ENCODE results near the gene TAC4.

Gene TAC4

DNA sequence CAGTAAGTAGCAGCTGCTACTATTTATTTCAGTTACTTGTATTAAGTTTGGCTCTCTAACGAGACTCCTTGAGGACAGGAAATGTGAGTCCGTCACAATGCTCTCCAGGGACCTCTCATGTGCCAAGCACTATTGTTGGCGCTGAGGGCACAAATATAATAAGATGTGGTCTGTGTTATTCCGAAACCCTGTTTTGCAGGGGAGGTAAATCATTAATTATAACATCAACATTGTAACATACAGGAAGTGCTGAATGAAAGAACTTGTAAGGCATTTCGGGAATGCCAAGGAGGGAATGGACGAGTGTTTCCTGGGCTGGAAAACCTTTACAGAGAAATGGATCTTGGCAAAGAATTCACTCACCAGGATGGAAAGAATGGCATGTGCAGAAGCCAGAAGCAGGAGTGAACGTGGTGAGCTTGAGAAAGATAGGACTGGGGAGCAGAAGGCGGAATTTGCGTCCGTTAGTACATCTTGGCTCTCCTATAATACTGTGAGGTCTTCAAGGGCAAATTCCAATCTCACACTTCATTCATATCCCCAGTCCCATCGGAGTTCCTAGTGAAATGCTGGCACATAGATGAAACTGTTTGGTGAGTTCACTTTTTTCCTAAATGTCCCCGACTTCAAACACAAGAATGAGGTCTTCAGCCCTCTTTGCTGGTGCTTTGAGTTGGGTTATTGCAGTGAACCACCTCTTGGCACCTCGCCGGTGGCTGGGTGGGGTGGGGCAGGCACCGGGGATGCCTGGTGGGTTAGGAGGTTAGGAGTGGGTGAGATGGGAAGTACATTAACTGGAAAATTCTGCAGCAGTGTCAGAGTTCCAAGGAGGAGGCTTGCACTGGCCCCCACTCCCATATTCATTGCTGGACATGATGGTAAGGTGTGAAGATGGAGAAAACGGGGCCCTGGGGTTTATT, 11.5 kb downstream of the TAC4 start:
- Histone ChIP-seq H3K4me1 (ENCODE audit: control extremely low read depth in 1 of 4, control insufficient read depth in 4 of 4, insufficient read depth in 4 of 4, low read length in 3 of 4) (peaks cover 8 to 47% (median 34%) of the 10 kb centered on the region in 4 experiments), H3K4me3 (ENCODE audit: control insufficient read depth in 1 of 7, extremely low read depth in 1 of 7, insufficient read depth in 4 of 7, low read depth in 2 of 7, low read length in 6 of 7) (no peak overlapping the region), H3K36me3 (ENCODE audit: control insufficient read depth in 4 of 4, insufficient read depth in 4 of 4, low read length in 3 of 4) (peaks cover 2 to 27% (median 8%) of the 10 kb centered on the region in 4 experiments), H3K27ac (ENCODE audit: insufficient read depth in 1 of 2, low read depth in 1 of 2, low read length in 2 of 2, poor library complexity in 1 of 2, severe bottlenecking in 2 of 2) (no peak overlapping the region), H3K27me3 (replicated peaks in 2 of 5; ENCODE audit: control insufficient read depth in 4 of 5, insufficient read depth in 5 of 5, low read length in 4 of 5) (no peaks in the 10 kb centered on the region), H3K9me3 (ENCODE audit: control extremely low read depth in 1 of 5, control insufficient read depth in 4 of 5, insufficient read depth in 2 of 5, low read depth in 1 of 5, low read length in 4 of 5) (no peaks in the 10 kb centered on the region)
- no peak for DNase-seq
- ChIA-PET POLR2A (no interaction called here), CTCF (interaction anchor here (0.7 kb wide), 1 partner anchor 60 kb away, joined by 3 read pairs; no protein-coding TSS in a partner anchor)
- WGBS (ENCODE audit: insufficient coverage) = 61% methylated on average over 7 of the region's 16 CpGs

DNA sequence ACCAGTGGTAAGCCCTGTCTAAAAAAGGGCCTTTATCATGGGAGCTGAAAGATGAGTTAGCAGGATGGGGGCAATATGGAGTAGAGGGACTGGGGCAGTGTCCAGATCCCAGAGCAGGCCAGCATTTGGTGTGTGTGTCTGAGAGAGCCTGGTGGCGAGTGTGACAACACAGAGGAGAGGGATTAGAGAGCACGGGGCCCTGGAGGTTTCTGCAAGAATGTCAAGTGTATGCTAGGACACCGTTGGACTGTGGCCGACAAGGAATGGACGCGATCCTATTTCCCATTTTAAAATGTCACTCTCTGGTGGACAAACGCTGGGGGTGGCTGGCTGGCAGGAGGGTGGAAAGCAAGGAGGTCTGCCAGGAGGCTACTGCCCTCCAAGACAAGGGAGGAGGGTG, 12.4 kb downstream of the TAC4 start:
- POLR2A ChIA-PET = no interaction called here
- peaks cover 3 to 31% (median 10%) of the 10 kb centered on the region in 4 experiments for H3K36me3 ChIP-seq (ENCODE audit: control insufficient read depth in 4 of 4, insufficient read depth in 4 of 4, low read length in 3 of 4)
- 97% methylated on average over 5 of the region's 7 CpGs for WGBS (ENCODE audit: insufficient coverage)
- H3K4me3 ChIP-seq (ENCODE audit: control insufficient read depth in 1 of 7, extremely low read depth in 1 of 7, insufficient read depth in 4 of 7, low read depth in 2 of 7, low read length in 6 of 7) = no peak overlapping the region
- H3K9me3 ChIP-seq (ENCODE audit: control extremely low read depth in 1 of 5, control insufficient read depth in 4 of 5, insufficient read depth in 2 of 5, low read depth in 1 of 5, low read length in 4 of 5) = no peaks in the 10 kb centered on the region
- no peak for DNase-seq
- CTCF ChIA-PET = interaction anchor here (0.6 kb wide), 1 partner anchor 25 kb away, joined by 3 read pairs; no protein-coding TSS in a partner anchor
- H3K27ac ChIP-seq (ENCODE audit: insufficient read depth in 1 of 2, low read depth in 1 of 2, low read length in 2 of 2, poor library complexity in 1 of 2, severe bottlenecking in 2 of 2) = no peak overlapping the region
- peaks cover 8 to 50% (median 36%) of the 10 kb centered on the region in 4 experiments for H3K4me1 ChIP-seq (ENCODE audit: control extremely low read depth in 1 of 4, control insufficient read depth in 4 of 4, insufficient read depth in 4 of 4, low read length in 3 of 4)
- no peaks in the 10 kb centered on the region for H3K27me3 ChIP-seq (replicated peaks in 2 of 5; ENCODE audit: control insufficient read depth in 4 of 5, insufficient read depth in 5 of 5, low read length in 4 of 5)

DNA sequence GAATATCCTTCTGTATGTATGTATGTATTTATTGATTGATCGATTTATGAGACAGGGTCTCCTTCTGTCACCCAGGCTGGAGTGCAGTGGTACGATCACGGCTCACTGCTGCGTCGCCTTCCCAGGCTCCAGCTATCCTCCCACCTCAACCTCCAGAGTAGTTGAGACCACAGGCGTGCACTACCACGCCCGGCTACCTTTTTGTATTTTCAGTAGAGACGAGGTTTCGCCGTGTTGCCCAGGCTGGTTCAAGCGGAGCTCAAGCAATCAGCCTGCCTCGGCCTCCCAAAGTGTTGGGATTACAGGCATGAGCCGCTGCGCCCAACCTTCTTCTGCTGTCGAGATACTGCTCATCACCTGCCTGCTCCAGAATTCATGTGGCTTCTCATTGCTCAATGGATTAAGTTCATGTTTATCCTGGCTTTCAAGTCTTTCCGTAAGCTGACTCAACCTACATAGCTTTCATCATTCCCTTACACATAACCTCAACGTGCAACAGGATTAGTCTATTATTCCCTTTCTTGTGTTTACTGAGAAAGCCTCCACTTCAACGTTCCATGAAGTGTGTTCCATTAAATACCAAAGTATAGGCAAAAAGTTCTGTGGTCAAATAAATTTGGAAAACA, 13.6 kb downstream of the TAC4 start:
- ChIA-PET CTCF (interaction anchor here (0.6 to 4.3 kb wide), 2 partner anchors 14 to 102 kb away, joined by 3 to 20 read pairs; partner anchors contain the start of gene TAC4), POLR2A (interaction anchor here (0.6 kb wide), 1 partner anchor 16 kb away, joined by 5 read pairs; no protein-coding TSS in a partner anchor)
- no peak for DNase-seq
- Histone ChIP-seq H3K27ac (ENCODE audit: insufficient read depth in 1 of 2, low read depth in 1 of 2, low read length in 2 of 2, poor library complexity in 1 of 2, severe bottlenecking in 2 of 2) (no peak overlapping the region), H3K4me3 (ENCODE audit: control insufficient read depth in 1 of 7, extremely low read depth in 1 of 7, insufficient read depth in 4 of 7, low read depth in 2 of 7, low read length in 6 of 7) (no peak overlapping the region), H3K9me3 (ENCODE audit: control extremely low read depth in 1 of 5, control insufficient read depth in 4 of 5, insufficient read depth in 2 of 5, low read depth in 1 of 5, low read length in 4 of 5) (no peaks in the 10 kb centered on the region), H3K27me3 (replicated peaks in 2 of 5; ENCODE audit: control insufficient read depth in 4 of 5, insufficient read depth in 5 of 5, low read length in 4 of 5) (no peaks in the 10 kb centered on the region), H3K4me1 (ENCODE audit: control extremely low read depth in 1 of 4, control insufficient read depth in 4 of 4, insufficient read depth in 4 of 4, low read length in 3 of 4) (peaks cover 8 to 46% (median 33%) of the 10 kb centered on the region in 4 experiments), H3K36me3 (ENCODE audit: control insufficient read depth in 4 of 4, insufficient read depth in 4 of 4, low read length in 3 of 4) (peaks cover 10 to 39% (median 13%) of the 10 kb centered on the region in 4 experiments)
- WGBS (ENCODE audit: insufficient coverage) = 98% methylated on average over 19 of the region's 19 CpGs

DNA sequence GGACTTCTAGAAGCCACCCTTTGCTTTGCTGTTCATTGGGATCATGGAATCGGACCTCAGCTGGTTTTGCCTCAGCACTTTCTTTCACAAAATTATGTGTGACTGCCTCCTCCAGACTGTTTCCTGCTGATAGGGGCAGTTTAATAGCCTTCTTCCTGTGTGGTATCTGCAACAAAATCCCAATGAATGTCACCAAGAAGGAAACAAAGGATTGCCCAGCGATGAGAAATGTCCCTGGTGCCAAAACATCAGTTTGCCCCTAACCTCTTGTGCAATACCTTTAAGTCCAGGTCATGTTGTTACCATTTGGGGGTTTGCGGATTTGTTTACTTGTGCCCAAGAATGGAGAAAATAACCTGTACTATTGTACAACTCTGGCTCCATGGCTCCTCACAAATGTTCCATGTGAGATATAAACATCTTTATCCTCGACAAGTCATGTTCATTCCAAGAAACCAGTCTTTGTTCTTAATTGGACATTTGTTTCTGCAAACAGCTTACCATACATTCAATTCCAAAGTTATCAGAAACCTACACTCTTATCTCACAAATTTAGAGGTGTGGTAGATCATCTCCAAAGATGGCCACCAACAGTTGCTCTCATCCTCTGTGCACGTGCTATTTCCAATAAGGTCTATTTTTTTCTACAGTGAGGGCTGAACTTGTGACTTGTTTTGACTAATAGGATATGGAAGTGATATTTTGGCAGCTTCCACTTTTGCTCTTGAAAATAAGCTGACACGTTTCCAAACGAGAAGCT, 14.8 kb downstream of the TAC4 start:
- no peaks in the 10 kb centered on the region for H3K9me3 ChIP-seq (ENCODE audit: control extremely low read depth in 1 of 5, control insufficient read depth in 4 of 5, insufficient read depth in 2 of 5, low read depth in 1 of 5, low read length in 4 of 5)
- ChIA-PET CTCF (interaction anchor here (0.8 to 4.3 kb wide), 6 partner anchors 13 to 124 kb away, joined by 3 to 20 read pairs (median 4); partner anchors contain the start of gene TAC4), POLR2A (interaction anchor here (0.8 to 0.9 kb wide), 2 partner anchors 71 to 93 kb away, joined by 3 to 4 read pairs; no protein-coding TSS in a partner anchor)
- peak overlapping the region in 1 of 2 experiments; percentile 56 for H3K27ac ChIP-seq (ENCODE audit: insufficient read depth in 1 of 2, low read depth in 1 of 2, low read length in 2 of 2, poor library complexity in 1 of 2, severe bottlenecking in 2 of 2)
- peaks cover 11 to 49% (median 19%) of the 10 kb centered on the region in 4 experiments for H3K36me3 ChIP-seq (ENCODE audit: control insufficient read depth in 4 of 4, insufficient read depth in 4 of 4, low read length in 3 of 4)
- peaks cover 8 to 53% (median 36%) of the 10 kb centered on the region in 4 experiments for H3K4me1 ChIP-seq (ENCODE audit: control extremely low read depth in 1 of 4, control insufficient read depth in 4 of 4, insufficient read depth in 4 of 4, low read length in 3 of 4)
- DNase-seq = peak; percentile 85 to 95 (median 92)
- no peaks in the 10 kb centered on the region for H3K27me3 ChIP-seq (replicated peaks in 2 of 5; ENCODE audit: control insufficient read depth in 4 of 5, insufficient read depth in 5 of 5, low read length in 4 of 5)
- H3K4me3 ChIP-seq (ENCODE audit: control insufficient read depth in 1 of 7, extremely low read depth in 1 of 7, insufficient read depth in 4 of 7, low read depth in 2 of 7, low read length in 6 of 7) = peak overlapping the region in 2 of 7 experiments; percentile 28 to 38
- 3% methylated on average over 5 of the region's 7 CpGs for WGBS (ENCODE audit: insufficient coverage)

DNA sequence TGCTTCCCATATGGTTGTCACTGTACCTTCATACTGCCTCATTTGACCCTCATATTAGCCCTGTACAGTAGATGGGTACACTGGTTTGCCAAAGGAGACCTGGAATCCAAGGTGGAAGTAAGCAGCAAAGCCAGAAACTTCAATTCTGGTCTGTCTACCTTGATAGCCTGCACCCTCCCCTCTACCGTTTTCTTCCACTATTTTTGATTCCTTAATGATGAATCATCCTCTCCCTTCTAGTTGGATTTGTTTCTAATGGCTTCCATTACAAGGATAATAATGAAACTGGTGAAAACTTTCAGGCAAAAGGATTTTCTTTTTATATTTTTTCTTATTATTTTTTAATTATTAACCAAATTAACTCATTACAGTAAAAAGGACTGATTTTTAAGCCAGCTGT, 17.3 kb downstream of the TAC4 start:
- Histone ChIP-seq H3K4me3 (ENCODE audit: control insufficient read depth in 1 of 7, extremely low read depth in 1 of 7, insufficient read depth in 4 of 7, low read depth in 2 of 7, low read length in 6 of 7) (no peak overlapping the region), H3K4me1 (ENCODE audit: control extremely low read depth in 1 of 4, control insufficient read depth in 4 of 4, insufficient read depth in 4 of 4, low read length in 3 of 4) (peaks cover 8 to 43% (median 30%) of the 10 kb centered on the region in 4 experiments), H3K9me3 (ENCODE audit: control extremely low read depth in 1 of 5, control insufficient read depth in 4 of 5, insufficient read depth in 2 of 5, low read depth in 1 of 5, low read length in 4 of 5) (no peaks in the 10 kb centered on the region), H3K36me3 (ENCODE audit: control insufficient read depth in 4 of 4, insufficient read depth in 4 of 4, low read length in 3 of 4) (peaks cover 19 to 69% (median 33%) of the 10 kb centered on the region in 4 experiments), H3K27ac (ENCODE audit: insufficient read depth in 1 of 2, low read depth in 1 of 2, low read length in 2 of 2, poor library complexity in 1 of 2, severe bottlenecking in 2 of 2) (no peak overlapping the region), H3K27me3 (replicated peaks in 2 of 5; ENCODE audit: control insufficient read depth in 4 of 5, insufficient read depth in 5 of 5, low read length in 4 of 5) (no peaks in the 10 kb centered on the region)
- CTCF ChIA-PET = interaction anchor here (1.1 to 4.3 kb wide), 6 partner anchors 18 to 168 kb away, joined by 3 to 20 read pairs (median 4); partner anchors contain the start of gene TAC4
- no CpG with 5 or more reads among the region's 1 CpG for WGBS (ENCODE audit: insufficient coverage)
- DNase-seq = no peak
- POLR2A ChIA-PET = interaction anchor here (0.6 kb wide), 1 partner anchor 987 kb away, joined by 3 read pairs; no protein-coding TSS in a partner anchor

DNA sequence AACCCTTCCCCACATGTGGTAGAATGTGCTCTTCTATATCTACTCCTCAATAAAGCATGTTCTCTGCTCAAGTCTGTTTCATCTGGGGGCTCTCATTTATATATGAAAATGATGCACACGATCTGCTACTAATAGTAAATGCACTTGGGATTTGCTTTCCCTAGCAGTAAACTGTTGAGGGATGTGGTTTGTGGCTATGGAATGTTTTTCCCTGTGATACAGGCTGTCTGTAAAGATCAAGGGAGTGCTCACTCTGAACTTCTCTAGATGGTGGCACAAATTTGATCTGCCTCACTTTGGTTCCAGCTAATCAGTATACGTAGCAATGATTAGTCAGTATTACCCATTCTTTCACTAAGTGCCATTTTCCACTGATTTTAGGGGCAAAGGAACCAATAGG, 18.8 kb downstream of the TAC4 start:
- no peaks in the 10 kb centered on the region for H3K27me3 ChIP-seq (replicated peaks in 2 of 5; ENCODE audit: control insufficient read depth in 4 of 5, insufficient read depth in 5 of 5, low read length in 4 of 5)
- H3K4me1 ChIP-seq (ENCODE audit: control extremely low read depth in 1 of 4, control insufficient read depth in 4 of 4, insufficient read depth in 4 of 4, low read length in 3 of 4) = peaks cover 8 to 33% (median 25%) of the 10 kb centered on the region in 4 experiments
- H3K9me3 ChIP-seq (ENCODE audit: control extremely low read depth in 1 of 5, control insufficient read depth in 4 of 5, insufficient read depth in 2 of 5, low read depth in 1 of 5, low read length in 4 of 5) = no peaks in the 10 kb centered on the region
- no peak for DNase-seq
- no peak overlapping the region for H3K27ac ChIP-seq (ENCODE audit: insufficient read depth in 1 of 2, low read depth in 1 of 2, low read length in 2 of 2, poor library complexity in 1 of 2, severe bottlenecking in 2 of 2)
- POLR2A ChIA-PET = no interaction called here
- peaks cover 27 to 72% (median 46%) of the 10 kb centered on the region in 4 experiments for H3K36me3 ChIP-seq (ENCODE audit: control insufficient read depth in 4 of 4, insufficient read depth in 4 of 4, low read length in 3 of 4)
- CTCF ChIA-PET = interaction anchor here (1.4 to 1.8 kb wide), 2 partner anchors 80 to 120 kb away, joined by 4 to 7 read pairs; no protein-coding TSS in a partner anchor
- no CpG with 5 or more reads among the region's 2 CpGs for WGBS (ENCODE audit: insufficient coverage)
- H3K4me3 ChIP-seq (ENCODE audit: control insufficient read depth in 1 of 7, extremely low read depth in 1 of 7, insufficient read depth in 4 of 7, low read depth in 2 of 7, low read length in 6 of 7) = no peak overlapping the region

Measured in common myeloid progenitor, CD34-positive (primary cell).